Activated naive CD4-positive, alpha-beta T cell treated with anti-CD3 and anti-CD28 coated beads, Interleukin-2, amount 50 U/mL, for 24 hours (primary cell): ENCODE data around the gene RPRD2.

Experiments used
- H3K27ac Mint-ChIP-seq: one replicate; pipeline ENCODE4 v1.8.0; 2021; ENCODE audit warnings: mild to moderate bottlenecking, mixed read lengths
- H3K27me3 Mint-ChIP-seq: one replicate; pipeline ENCODE4 v1.8.0; 2021; ENCODE audit warnings: mixed read lengths
- H3K36me3 Mint-ChIP-seq: one replicate; pipeline ENCODE4 v1.8.0; 2021; ENCODE audit warnings: mixed read lengths
- H3K4me1 Mint-ChIP-seq: one replicate; pipeline ENCODE4 v1.8.0; 2021; ENCODE audit warnings: mixed read lengths
- H3K4me3 Mint-ChIP-seq: one replicate; pipeline ENCODE4 v1.8.0; 2021; ENCODE audit warnings: mild to moderate bottlenecking, mixed read lengths
- H3K9me3 Mint-ChIP-seq: one replicate; pipeline ENCODE4 v1.8.0; 2021; ENCODE audit warnings: mixed read lengths

The RPRD2 gene

DNA sequence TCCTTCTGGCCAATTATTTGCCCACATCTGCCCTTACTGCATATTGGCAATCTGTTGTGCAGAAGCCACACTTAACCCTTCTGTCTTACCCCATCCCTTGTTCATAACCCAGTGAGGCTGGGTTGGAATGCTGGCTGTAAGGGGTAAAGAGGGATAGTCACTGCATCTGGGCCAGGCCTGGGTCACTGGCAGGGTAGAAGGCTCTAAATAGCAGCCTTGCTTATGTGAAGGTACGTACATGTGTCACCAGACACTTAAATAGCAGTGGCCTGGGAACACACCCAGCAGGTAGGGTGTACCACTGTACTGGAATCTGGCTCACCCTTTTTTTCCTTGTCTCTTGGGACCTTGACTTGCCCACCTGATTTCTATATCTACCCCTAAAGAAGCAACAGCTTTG, 113.4 kb downstream of the RPRD2 start:
- Mint-ChIP-seq H3K4me1 (peaks cover 15% of the 10 kb centered on the region), H3K9me3 (no peaks in the 10 kb centered on the region), H3K27me3 (no peaks in the 10 kb centered on the region), H3K27ac (no peak overlapping the region), H3K36me3 (no peaks in the 10 kb centered on the region), H3K4me3 (no peak overlapping the region)

DNA sequence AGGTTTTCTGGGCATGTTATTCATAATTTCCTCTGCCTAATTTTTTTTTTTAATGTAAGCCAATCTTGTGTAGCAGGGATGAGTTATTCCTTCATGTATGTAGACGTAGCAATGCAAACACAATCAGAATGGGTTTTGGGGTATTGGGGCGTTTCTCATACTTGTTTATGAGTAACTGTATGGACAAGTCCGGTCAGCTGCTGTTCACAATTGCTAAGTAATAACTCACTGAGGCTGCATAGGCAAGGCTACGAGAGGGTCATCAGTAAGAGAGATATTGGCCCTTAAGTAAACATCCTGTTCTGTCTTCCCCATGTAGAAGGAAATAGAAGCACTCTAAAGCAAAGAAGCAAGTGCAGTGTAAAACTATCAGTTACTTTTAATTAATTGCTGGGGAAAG, 113.8 kb downstream of the RPRD2 start:
- Mint-ChIP-seq H3K9me3 (no peaks in the 10 kb centered on the region), H3K36me3 (no peaks in the 10 kb centered on the region), H3K4me3 (no peak overlapping the region), H3K4me1 (peaks cover 15% of the 10 kb centered on the region), H3K27ac (peak overlapping the region; percentile 6), H3K27me3 (no peaks in the 10 kb centered on the region)

DNA sequence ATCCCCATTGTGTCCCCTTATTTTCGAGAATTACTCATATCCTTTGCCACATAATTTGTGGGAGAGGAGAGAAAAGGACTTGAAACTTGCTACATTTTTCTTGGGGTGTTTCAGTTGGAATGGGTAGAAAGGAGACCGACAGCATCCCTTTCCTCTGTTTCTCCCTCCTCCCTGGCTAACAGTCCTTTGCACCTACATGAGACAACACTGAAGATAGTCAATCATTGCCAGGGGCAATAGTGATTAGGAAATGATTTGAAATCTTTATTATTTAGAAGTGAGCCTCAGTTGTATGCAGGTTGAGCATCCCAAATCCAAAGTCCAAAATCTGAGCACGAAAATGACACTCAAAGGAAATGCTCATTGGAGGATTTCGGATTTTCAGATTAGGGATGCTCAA, 115.4 kb downstream of the RPRD2 start:
- H3K36me3 Mint-ChIP-seq = no peaks in the 10 kb centered on the region
- H3K9me3 Mint-ChIP-seq = no peaks in the 10 kb centered on the region
- no peak overlapping the region for H3K27ac Mint-ChIP-seq
- no peaks in the 10 kb centered on the region for H3K27me3 Mint-ChIP-seq
- peaks cover 15% of the 10 kb centered on the region for H3K4me1 Mint-ChIP-seq
- no peak overlapping the region for H3K4me3 Mint-ChIP-seq

DNA sequence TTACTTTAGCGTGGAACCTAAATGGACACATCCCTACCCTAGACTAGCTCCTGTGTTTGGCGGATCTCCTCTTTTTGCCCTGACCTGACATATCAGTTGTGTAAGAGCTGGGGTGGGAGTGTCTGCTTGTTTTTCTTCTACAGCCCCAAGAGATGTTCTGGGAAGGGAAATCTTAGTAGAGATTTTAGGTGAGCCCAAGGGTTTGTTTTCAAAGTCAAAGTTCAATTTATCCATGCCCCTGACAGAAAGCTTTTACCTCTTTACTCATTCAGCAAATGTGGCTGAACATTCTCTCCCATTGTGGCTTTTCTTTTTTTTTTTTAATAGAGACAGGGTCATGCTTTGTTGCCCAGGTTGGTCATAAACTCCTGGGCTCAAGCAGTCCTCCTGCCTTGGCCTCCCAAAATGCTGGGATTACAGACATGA, 116.0 kb downstream of the RPRD2 start:
- Mint-ChIP-seq H3K27ac (no peak overlapping the region), H3K27me3 (no peaks in the 10 kb centered on the region), H3K9me3 (no peaks in the 10 kb centered on the region), H3K4me3 (no peak overlapping the region), H3K36me3 (no peaks in the 10 kb centered on the region), H3K4me1 (peaks cover 15% of the 10 kb centered on the region)

DNA sequence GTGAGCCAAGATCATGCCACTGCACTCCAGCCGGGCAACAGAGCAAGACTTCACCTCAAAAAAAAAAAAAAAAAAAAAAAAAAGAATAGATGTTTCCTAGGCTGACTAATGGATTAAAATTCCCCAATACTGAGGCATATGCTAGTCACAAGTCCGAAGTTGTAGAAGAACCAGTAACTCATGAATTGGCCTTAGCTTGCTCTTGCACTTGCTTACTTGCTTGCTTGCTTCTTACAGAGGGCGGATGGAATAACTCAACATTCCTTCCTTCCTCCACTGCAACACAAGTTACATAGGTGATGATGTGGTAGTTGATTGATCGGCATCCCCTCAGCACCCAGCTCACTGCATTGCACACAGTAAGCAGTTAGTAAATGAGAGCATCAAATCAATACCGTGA, 120.5 kb downstream of the RPRD2 start:
- Mint-ChIP-seq H3K36me3 (no peaks in the 10 kb centered on the region), H3K4me3 (no peak overlapping the region), H3K4me1 (peaks cover 19% of the 10 kb centered on the region), H3K27me3 (no peaks in the 10 kb centered on the region), H3K27ac (no peak overlapping the region), H3K9me3 (no peaks in the 10 kb centered on the region)

DNA sequence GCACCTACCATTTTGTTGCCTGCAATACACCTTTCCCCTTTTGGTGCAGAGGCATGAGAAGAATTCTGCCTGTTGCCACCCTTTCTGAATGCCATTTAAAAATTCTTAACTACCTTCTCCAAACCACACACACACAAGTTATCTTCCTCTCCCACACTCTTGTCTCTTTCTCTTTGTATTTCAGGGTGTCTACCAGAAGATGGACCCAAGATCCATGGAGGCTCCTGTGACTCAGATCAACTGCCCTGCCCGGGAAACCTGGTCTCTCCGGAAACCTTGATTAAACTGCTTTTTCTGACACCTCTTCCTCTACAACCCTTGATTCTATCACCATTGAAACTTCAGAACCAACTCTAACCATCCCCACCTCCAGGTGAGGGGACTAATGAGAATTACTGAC, 120.9 kb downstream of the RPRD2 start:
- Mint-ChIP-seq H3K27me3 (no peaks in the 10 kb centered on the region), H3K9me3 (no peaks in the 10 kb centered on the region), H3K27ac (peak overlapping the region; percentile 6), H3K36me3 (no peaks in the 10 kb centered on the region), H3K4me1 (peaks cover 19% of the 10 kb centered on the region), H3K4me3 (no peak overlapping the region)

DNA sequence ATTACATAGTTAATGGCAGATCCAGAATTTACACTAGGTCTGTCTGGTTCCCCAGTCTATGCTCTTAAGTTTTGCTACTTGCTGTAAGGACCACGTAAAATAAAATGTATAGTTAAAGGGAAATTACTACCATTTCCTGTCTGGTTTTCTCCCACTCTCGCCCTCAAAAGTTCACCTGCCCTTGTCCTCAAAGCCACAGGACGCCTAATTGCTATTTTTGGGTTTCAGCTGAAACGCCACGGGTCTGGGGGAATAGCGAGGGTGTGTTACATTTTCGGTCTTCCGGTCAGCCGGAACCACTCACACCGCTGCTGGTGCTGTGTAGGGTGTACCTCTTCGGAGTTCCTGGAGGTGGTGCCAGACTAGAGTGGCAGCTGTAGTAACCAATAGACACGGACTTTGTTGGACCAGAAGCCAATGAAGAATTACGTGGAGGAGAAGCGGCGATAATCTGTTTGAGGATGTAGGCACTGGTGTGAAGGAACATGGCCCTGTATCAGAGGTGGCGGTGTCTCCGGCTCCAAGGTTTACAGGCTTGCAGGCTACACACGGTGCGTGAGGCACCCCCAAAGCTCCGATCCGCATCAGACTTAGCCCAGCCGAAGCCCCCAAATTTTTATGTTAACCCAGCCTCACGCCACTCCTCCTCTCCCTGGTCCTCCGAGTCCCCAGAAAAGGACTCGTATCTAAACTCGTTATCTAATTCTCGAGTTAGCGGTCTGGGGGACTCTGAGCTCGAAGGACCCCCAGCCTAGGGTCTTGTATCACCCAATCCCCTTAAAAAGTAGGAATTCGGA, 123.2 kb downstream of the RPRD2 start, which contains the start of gene TARS2:
TSS of gene TARS2 (plus strand) at position 454 of the 797 bp plus-strand sequence. CDS start at position 486, 32 bp downstream.
- Mint-ChIP-seq H3K4me3 (peak within 1 kb of the TSS; percentile 97), H3K9me3 (no peaks in the 10 kb centered on the region), H3K27ac (peak within 1 kb of the TSS; percentile 100), H3K27me3 (no peaks in the 10 kb centered on the region), H3K36me3 (peaks cover 8% of the 10 kb centered on the region), H3K4me1 (peaks cover 19% of the 10 kb centered on the region)

DNA sequence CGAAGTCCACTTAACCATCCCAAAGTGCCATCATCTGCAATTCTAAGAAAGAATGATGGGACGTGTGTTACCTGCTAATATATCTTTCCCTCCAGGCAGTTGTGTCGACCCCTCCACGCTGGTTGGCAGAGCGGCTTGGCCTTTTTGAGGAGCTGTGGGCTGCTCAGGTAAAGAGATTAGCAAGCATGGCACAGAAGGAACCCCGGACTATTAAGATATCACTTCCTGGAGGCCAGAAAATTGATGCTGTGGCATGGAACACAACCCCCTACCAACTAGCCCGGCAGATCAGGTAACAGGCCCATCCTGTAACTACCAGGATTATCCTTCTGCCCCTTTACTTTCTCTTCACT, 123.8 kb downstream of the RPRD2 start:
- H3K9me3 Mint-ChIP-seq = no peaks in the 10 kb centered on the region
- no peaks in the 10 kb centered on the region for H3K27me3 Mint-ChIP-seq
- H3K4me3 Mint-ChIP-seq = peak overlapping the region; percentile 97
- peak overlapping the region; percentile 100 for H3K27ac Mint-ChIP-seq
- H3K4me1 Mint-ChIP-seq = peaks cover 19% of the 10 kb centered on the region
- H3K36me3 Mint-ChIP-seq = peaks cover 8% of the 10 kb centered on the region

DNA sequence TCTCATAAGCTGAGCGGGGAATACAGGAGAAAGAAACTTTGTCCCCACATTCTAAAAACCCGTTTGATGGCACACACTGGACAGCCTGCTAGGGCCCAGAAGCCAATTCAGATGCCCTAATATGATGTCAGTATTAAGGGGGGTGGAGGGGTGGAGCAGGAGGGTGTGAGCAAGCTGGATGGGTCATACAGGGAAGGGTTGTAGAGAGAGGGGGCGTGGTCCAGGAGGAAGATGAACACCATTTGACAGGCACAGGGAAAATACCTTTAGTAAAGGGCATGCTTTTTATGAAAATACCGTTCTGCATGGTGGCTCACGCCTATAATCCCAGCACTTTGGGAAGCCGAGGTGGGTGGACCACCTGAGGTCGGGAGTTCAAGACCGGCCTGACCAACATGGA, 129.2 kb downstream of the RPRD2 start:
- H3K27ac Mint-ChIP-seq = no peak overlapping the region
- peaks cover 10% of the 10 kb centered on the region for H3K36me3 Mint-ChIP-seq
- peaks cover 10% of the 10 kb centered on the region for H3K4me1 Mint-ChIP-seq
- H3K4me3 Mint-ChIP-seq = no peak overlapping the region
- H3K27me3 Mint-ChIP-seq = no peaks in the 10 kb centered on the region
- H3K9me3 Mint-ChIP-seq = no peaks in the 10 kb centered on the region

DNA sequence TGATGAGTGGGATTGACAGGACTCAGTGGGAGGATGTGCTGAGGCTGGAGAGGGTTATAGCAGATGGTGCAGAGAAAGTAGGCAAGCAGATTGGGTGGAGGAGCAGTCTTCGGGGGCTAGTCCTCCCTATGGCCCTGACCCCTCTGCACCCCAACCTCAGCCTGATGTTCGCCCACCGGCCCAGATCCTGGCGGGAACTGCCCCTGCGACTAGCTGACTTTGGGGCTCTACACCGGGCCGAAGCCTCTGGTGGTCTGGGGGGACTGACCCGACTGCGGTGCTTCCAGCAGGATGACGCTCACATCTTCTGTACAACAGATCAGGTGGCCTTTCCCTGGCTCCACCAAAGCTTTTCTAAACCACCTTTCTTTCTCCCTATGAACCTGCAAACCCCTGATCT, 134.4 kb downstream of the RPRD2 start:
- Mint-ChIP-seq H3K4me3 (no peak overlapping the region), H3K27ac (no peak overlapping the region), H3K36me3 (peaks cover 5% of the 10 kb centered on the region), H3K27me3 (no peaks in the 10 kb centered on the region), H3K4me1 (no peaks in the 10 kb centered on the region), H3K9me3 (no peaks in the 10 kb centered on the region)

DNA sequence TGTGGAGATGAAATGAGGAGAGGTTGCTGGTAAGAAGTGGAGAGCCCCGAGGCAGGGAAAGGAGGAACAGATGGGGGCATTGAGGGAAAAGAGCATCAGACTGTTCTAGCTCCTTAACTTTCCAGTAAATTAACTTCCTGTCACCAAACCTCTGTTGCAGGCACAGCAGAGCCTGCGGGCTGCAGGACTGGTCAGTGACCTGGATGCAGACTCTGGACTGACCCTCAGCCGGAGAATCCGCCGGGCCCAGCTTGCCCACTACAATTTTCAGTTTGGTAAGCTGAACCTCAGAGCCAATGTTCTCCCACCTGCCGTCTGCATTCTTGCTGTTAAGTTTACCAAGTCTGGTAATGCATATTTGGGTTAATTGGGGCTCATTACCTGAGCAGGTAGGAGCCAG, 141.5 kb downstream of the RPRD2 start:
- no peak overlapping the region for H3K4me3 Mint-ChIP-seq
- no peaks in the 10 kb centered on the region for H3K4me1 Mint-ChIP-seq
- H3K27me3 Mint-ChIP-seq = no peaks in the 10 kb centered on the region
- H3K27ac Mint-ChIP-seq = no peak overlapping the region
- H3K9me3 Mint-ChIP-seq = no peaks in the 10 kb centered on the region
- peaks cover 9% of the 10 kb centered on the region for H3K36me3 Mint-ChIP-seq

DNA sequence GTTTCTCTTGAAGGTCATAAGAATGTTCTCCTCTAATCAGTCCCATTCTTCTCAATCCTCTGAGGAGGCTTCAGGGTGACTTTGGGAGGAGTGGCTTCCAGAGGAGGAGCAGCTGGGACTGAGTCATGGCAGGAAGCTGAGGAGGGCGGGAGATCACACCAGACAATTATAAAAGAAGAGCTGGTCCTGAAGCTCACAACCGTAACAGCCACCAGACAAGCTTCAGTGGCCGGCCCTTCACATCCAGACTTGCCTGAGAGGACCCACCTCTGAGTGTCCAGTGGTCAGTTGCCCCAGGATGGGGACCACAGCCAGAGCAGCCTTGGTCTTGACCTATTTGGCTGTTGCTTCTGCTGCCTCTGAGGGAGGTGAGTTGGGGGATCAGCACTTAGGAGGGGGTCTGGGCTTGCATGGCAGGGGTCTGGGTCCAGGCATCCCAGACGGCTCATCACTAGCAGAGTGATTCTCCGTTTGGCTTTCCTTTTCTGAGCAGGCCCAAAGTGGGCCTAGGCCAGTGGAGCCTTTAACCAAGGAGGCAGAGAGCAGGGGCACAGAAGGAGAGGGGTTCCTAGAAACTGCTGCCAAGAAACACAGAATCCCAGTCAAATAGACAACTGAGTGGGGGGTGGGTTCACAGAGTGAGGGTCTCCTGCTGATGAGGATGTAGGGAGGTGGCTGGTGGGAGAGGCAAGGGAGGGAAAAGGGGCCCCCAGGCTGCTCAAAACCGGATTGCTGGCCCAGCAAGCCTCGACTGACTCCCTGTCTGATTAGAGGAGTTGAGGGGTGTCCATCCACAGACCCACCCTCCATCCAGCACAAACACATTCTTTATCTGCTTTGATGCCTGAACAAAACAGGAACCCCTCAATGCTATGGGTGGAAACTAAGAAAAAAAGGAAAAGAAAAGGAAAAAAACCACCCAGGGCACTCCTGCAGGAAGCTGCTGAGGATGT, 144.2 kb downstream of the RPRD2 start, which contains the start of gene ECM1:
TSS of gene ECM1 (plus strand) at position 198 of the 953 bp plus-strand sequence. CDS start at position 299, 101 bp downstream.
- no peaks in the 10 kb centered on the region for H3K9me3 Mint-ChIP-seq
- peaks cover 9% of the 10 kb centered on the region for H3K36me3 Mint-ChIP-seq
- H3K27me3 Mint-ChIP-seq = no peaks in the 10 kb centered on the region
- H3K4me3 Mint-ChIP-seq = no peak within 1 kb of the TSS
- peak within 1 kb of the TSS; percentile 23 for H3K27ac Mint-ChIP-seq
- H3K4me1 Mint-ChIP-seq = no peaks in the 10 kb centered on the region

DNA sequence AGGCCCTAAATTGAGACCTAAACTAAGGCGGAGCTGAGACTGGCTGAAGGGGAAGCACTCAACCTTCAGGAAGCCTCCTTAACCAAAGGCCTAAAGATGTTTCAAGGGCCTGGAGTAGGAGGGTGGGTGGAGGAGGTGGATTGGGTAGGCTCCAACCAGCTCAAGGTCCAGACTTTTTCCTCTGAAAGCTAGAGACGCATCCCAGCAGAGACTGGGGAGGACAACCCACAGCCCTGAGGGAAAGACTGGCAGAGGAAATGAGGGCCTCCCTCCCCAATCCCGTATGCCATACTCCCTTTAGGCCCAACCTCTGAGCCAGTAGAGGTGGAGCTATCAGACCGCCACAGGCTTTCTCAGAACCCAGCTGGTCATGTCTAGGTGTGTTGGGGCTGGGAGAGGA, 145.0 kb downstream of the RPRD2 start:
- peak overlapping the region; percentile 23 for H3K27ac Mint-ChIP-seq

DNA sequence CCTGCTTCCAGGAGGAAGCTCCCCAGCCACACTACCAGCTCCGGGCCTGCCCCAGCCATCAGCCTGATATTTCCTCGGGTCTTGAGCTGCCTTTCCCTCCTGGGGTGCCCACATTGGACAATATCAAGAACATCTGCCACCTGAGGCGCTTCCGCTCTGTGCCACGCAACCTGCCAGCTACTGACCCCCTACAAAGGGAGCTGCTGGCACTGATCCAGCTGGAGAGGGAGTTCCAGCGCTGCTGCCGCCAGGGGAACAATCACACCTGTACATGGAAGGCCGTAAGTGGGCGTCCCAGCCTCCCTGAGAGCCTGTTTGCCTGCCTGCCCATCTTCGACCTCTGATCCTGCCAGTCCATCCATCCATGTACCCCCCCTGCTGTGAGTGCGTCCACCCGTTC, 147.6 kb downstream of the RPRD2 start:
- Mint-ChIP-seq H3K27me3 (no peaks in the 10 kb centered on the region), H3K9me3 (no peaks in the 10 kb centered on the region), H3K36me3 (peaks cover 5% of the 10 kb centered on the region), H3K4me3 (no peak overlapping the region), H3K27ac (no peak overlapping the region), H3K4me1 (peaks cover 10% of the 10 kb centered on the region)

More for the DNA sequence above, 145.0 kb downstream of the RPRD2 start:
- peaks cover 9% of the 10 kb centered on the region for H3K36me3 Mint-ChIP-seq
- no peaks in the 10 kb centered on the region for H3K9me3 Mint-ChIP-seq
- H3K4me3 Mint-ChIP-seq = no peak overlapping the region
- H3K4me1 Mint-ChIP-seq = no peaks in the 10 kb centered on the region
- no peaks in the 10 kb centered on the region for H3K27me3 Mint-ChIP-seq

DNA sequence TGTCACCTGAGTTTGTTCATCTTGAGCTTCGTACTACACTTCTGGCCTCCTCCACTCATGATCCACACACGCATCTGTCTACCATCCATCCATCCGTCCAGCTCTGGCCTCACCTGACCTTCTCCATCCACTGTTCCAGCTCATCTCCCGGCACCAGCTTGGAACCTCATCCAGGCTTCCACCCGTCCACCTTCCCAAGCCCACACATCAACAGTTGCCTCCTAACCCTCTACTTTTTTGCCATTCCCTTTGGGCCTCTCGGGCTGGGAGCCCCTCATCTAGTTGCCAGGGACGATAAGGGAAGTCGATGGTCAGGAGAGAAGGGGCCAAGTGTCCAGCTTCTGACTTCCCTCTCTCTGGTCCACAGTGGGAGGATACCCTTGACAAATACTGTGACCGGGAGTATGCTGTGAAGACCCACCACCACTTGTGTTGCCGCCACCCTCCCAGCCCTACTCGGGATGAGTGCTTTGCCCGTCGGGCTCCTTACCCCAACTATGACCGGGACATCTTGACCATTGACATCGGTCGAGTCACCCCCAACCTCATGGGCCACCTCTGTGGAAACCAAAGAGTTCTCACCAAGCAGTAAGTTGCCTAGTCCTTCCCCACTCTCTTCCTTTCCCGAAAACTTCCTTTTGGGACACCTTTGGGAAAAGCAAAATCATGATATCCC, 148.2 kb downstream of the RPRD2 start:
- Mint-ChIP-seq H3K36me3 (peaks cover 3% of the 10 kb centered on the region), H3K9me3 (no peaks in the 10 kb centered on the region), H3K4me3 (no peak overlapping the region), H3K27ac (no peak overlapping the region), H3K27me3 (no peaks in the 10 kb centered on the region), H3K4me1 (peaks cover 12% of the 10 kb centered on the region)
